ENCODE data around the gene PITRM1.

GRCh38 chr10:3215153-3215775 is 42.7 kb upstream of the PITRM1 start:
- TF ChIP-seq CTCF (IDR thresholded peaks at IDR 0.05) (no peak), EP300 (IDR thresholded peaks at IDR 0.05) (no peak), POLR2A (IDR thresholded peaks at IDR 0.05) (no peak)
